HG03097 (cell line): ENCODE measurements around the gene GPATCH4.
"Not testable (repeated sequence)": the region's sequence is repeated elsewhere in the genome, so short reads cannot be mapped to it uniquely, and the experiment has no call there.

Source experiments
- ATAC-seq: cut with Tn5 transposase; IDR thresholded peaks from one replicate; pipeline ENCODE4 v1.9.1; 2021; ENCODE audit not compliant: unreplicated experiment, low FRiP score

GPATCH4 gene

DNA sequence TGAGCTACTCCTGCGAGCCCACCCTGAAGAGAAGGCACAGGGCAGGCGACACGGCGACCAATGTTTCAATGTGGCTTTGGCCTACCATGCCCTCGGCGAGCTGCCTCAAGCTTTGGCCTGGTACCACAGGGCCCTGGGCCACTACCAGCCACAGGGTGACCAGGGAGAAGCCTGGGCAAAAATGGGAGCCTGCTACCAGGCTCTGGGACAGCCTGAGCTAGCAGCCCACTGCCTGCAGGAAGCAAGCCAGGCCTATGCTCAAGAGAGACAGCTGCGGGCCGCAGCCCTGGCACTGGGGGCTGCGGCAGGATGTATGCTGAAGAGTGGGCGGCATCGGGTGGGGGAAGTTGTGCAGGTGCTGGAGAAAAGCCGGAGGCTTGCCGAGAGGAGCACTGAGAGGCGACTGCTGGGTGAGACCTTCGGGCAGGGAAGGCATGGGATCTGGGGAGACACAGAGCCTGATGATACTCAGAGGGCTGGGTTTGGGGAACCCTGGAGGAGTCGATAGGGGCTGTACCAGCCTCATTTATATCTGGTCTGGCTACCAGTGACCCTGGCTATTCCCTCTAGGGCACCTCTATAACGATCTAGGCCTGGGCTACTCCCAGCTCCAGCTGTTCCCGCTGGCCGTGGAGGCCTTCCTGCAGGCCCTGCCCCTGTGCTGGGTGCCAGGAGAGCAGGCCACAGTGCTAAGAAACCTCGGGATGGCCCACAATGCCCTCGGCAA is 19.5 kb downstream of the GPATCH4 start:
- ATAC-seq = no peak

DNA sequence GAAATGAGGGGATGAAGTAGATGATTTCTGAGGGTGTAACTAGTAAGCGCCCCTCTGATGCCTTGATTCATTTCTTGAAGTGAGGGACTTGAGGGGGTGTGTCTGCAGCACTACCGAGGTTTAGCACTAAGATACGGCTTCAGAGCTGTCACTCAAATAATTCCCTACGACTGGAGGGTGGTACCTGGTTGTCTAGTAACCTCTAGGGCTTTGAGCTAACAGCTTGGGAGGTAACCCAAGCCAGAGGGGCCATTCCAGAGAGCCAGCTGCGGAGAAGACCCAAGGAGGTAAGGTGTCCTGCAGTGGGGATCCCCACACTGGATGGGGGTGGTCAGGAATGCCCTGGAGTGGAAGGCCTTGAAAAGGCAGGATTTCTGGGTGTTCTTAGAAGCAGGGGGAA is 21.8 kb downstream of the GPATCH4 start, which contains the start of gene TTC24:
Gene TTC24, plus strand, starts transcription at position 252 of the 400 bp plus-strand sequence. CDS start 1,642 bp downstream, outside the sequence.
- no peak for ATAC-seq

DNA sequence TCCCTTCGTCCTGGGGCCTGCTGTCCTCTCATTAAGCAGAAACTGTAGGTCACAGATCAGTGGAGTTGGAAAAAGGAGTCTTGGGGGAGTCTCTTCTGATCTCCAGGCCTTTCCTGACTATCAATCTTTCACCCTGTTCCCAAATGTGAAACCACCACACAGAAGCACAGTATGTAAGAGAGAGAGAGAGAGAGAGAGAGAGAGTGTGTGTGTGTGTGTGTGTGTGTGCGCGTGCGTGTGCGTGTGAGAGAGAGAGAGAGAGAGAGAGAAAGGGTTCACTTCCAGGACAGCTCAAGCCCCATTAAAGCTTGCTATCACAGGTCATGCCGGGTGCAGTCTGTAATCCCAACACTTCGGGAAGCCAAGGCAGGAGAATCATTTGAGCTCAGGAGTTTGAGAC is 23.2 kb downstream of the GPATCH4 start:
- ATAC-seq = no peak

DNA sequence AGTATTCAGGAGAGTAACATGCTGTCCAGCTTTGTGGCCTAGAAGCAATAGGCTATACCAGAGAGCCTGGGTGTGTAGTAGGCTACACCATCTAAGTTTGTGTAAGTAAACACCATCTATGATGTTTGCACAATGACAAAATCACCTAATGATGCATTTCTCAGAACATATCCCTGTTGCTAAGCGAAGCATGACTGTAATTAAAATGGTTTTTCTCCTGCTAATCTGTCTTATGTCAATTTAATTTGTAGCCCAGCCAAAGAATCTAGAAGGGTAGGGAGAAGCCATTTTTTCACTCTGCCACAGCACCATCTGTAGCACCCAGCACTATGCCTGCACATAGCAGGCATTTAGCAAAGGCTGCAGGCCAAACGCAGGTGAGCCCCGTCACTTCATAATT is 23.7 kb downstream of the GPATCH4 start:
- ATAC-seq = no peak

DNA sequence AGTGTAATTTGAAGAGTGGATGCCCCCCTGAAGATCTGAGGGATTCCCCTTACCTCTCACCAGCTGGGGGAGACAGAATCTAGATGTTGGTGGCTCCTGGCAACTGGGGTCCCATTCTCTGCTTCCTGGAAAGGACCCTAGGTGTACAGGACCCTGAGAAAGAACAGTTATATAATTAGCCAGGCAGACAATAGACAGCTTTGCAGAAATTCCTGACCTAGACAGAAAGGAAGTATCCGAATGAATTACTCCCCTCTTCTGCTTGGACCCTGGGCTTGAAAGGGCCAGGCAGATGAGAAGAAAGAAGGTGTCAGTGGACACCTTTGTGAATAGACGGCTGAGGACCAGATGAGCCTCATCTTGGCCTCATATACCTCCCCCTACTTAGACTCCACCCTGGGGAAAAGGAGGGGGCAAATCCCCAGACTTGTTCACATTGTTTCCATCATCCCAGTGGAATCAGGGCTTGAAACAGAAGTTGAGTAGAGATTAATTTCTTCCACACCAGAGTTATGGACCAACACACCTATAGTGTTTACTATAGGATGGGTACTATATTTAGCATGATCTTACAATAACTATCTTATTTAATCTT is 27.1 kb downstream of the GPATCH4 start:
- no peak for ATAC-seq

DNA sequence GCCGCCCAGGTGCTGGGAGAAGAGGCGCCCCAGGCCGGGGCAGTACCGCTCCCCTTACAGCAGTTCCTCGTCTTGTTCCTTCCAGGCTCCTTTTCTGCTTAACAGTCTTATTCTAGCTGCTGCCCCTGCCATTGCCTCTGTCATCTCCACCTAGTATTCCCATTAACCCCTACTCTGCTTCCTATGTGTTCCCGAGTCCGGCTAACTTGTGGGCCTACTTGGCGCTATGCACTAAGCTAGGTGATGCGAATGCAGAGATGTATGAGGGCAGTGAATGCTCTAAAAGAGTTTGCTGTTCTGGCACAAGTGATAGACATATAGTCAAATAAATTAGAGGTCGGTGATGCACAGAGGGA is 28.6 kb downstream of the GPATCH4 start:
- ATAC-seq = no peak

DNA sequence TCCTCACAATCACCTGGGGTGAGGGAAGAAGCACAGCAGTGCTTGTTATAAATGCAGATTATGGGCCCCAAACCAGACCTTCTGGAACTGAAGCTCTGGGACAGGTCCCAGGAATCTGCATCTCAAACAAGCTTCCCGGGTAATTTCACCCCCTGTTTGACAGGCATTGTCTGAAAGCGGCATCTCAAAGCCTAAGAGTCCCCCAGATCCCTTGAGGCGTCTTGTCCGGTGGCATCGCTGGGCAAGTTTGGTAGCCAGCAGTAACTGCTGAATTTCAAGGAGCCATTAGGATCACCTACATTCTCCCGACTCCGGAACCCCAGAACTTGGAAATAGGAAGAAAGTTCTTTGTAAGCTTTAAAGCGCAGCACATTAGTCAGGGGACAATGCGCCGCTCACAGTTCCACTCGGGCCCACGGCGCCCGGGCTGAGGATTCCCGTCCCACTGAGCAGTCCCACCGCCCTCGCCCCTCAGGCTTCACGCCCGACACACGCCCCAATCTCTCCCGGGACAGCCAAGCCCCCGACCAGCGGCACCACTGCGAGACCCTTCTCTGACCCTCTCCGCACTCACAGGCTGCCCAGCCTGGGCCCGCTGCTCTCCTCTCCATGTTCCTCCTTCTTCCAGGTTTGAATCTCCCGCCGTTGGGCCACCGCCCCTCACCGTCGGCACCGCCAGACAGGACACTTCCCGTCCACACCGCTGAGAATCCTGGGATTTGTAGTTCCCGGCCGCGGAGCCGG is 29.2 kb downstream of the GPATCH4 start, which contains the start of gene IQGAP3:
Gene IQGAP3, minus strand, starts transcription at position 647 of the 744 bp plus-strand sequence. Its CDS starts 36 bp downstream, at position 611.
- peak; percentile 72 for ATAC-seq

DNA sequence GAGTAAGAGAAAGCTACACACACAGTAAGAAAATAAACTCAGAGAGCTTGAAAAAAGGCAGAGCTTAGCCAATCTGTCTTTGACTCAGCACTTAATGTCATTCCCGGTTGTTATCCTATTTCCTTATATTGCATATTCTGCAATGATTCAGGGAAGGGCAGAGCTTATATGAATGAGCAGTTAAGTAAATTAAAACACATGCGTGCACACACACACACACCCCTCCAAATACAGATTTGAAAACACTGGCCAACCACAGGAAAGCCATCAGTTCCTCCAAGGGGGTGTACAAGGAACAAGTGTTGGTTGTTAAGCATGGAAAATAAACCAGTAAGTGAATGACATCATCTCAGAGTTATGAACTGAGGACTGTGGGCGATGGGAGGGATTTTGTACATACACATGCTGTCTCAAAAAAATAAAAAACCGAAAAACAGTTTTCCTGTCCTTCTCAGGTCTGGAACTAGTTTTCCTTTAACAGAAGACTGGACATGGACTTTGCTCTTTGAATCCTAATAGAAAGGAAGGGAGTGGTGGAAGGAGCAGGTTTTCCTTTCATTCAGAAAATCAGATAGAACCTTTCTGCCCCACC is 29.9 kb downstream of the GPATCH4 start:
- ATAC-seq = no peak

DNA sequence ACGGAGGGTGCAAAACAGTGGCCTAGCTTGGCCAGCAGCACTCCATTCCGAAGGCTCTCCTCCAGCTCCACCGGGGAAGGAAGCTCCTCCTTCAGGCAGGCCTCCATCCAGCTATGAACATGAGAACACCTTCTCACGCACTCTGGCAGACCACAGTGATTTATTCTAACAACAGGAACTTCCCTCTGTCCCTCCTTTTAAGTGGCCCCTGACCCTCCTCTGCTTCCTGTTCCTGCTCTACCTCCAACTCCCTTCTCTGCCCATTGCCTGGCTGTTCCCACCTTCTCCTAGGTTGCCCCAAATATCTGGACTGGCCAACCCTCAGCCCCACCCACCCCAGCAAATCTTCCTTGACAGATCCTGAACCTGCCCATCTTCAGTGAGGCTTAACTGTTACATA is 34.8 kb downstream of the GPATCH4 start:
- no peak for ATAC-seq

DNA sequence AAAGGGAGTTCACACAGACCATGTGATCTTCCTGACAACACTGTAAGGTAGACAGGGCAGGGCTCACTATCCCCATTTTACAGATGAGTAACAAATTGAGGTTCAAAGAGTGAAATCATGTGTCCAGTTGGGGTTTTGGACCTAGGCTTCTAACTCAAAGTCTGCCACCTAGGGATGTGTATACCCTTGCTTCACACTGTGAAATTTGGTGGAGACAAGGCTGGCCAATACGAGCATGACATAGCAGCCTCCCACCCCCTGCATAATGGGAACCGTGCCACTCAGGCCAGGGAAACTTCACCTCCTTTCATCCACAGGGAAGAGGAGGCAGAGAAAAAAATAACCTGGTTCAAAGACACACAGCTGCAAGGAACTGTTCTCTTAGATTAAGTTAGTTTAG is 35.8 kb downstream of the GPATCH4 start:
- ATAC-seq = no peak

DNA sequence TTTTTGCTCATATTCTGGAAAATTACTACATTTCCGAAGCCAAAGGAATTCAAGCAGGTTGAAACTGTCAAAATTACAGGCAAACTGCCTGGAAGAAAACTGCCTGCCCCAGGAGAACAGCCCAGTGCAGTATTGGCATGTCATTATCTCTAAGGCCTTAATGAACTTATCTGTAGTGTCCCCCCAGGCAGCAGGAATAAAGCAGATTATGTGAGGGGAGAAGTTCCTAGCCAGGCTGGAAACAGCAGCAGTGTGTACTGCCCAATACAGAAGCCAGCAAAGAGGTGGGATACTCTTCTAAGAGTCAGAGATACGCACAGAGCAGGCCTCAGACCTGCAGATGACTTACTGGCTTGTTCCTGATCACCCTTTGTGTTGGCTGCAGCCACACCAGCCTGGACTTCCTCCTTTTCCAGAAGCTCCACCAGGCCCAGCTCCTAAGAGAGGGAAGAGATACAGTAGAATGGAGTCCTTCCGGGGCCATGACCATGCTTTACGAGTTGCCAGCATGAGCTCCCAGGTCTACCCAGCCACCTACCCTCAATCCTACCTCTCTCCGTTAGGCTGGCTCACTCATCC is 40.6 kb downstream of the GPATCH4 start:
- ATAC-seq = no peak

DNA sequence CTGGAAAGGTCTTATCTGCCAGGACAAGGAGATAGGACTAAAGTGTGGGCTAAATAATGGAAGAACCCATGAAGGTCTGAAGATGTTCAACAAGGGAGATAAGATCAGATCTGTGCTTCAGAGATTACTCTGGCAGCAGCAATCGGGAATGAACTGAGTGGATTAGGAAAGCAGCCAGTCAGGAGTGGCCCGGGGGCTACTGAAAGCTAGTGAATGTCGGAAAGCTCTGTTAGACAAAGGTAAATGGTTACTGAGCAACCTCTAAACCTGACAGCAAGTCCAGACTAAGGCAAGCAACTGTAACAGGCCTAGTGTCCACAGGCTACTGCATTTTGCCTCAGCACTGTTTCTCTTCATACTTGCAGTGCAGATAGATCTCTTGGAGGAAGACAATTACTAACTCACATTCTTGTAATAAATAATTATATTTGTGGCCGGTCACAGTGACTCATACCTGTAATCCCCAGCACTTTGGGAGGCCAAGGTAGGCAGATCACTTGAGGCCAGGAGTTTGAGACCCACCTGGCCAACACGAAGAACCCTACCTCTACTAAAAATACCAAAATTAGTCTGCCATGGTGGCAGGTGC is 41.4 kb downstream of the GPATCH4 start:
- no peak for ATAC-seq

DNA sequence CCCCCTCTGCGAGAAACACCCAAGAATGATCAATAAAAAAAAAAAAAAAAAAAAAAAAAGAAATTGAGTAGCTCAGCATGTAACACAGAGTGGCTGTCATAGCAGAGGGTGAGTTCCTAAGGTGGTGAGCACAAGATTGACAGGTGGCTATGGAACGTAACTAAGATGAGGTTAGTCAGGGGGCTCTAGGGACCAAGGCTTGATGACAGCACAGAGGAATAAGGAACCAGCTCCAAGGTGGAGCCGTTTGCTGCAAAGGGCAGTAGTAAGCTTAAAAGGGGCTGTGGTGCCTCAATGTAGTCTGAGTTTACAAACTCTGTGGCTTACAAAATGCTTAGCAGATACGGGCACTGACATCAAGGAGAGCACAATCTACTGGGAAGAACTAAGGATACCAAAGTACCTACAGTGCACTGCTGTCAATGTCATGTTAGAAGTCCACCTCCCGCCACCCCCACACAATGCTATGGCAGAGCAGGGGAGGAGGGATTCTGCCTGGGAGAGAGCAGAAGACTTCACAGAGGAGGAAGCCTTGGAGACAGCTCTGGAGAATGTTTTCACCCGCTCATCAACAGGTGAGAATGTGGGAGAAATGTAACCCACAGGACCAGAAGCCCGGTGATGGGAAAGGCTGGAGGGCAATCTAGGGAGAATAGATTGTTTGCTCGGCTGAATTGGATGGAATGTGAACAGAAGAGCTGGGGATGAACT is 42.0 kb downstream of the GPATCH4 start:
- no peak for ATAC-seq

DNA sequence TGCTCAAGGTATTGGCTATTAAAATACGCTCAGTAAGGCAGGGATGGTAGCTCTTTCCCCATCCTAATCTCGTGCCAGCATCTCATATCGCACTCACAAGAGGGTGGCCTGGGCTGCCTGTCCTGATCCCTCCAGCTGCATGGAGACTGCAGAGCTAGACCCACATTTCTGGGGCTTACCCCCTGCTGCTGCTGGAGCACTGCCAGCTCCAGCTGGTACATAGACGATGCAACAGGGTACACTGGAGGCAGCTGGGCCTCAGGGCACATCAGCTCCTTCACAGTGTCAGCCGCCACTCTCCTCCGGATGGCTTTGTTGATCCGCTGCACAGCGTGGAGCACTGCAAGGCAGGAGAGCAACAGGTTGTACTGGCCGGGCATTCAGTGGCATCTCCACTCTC is 44.9 kb downstream of the GPATCH4 start:
- ATAC-seq = no peak

DNA sequence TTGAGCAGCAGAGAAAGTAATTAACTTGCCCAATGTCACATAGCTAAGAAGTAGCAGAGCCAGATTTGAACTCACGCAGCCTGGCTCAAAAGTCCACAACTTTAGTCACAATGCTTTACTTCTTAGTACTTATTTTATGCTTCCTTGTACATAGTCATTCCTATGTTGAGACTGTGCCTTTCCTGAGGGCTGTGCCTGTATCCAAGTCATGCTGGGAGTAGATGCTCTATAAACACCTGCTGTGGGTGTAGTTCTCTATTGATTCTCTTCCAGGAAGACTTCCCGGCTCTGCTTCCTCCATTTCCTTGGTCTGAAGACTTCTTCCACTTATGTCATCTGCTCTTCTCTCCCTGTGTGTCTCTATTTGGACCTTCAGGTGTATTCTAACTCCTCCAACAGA is 45.6 kb downstream of the GPATCH4 start:
- ATAC-seq = no peak

DNA sequence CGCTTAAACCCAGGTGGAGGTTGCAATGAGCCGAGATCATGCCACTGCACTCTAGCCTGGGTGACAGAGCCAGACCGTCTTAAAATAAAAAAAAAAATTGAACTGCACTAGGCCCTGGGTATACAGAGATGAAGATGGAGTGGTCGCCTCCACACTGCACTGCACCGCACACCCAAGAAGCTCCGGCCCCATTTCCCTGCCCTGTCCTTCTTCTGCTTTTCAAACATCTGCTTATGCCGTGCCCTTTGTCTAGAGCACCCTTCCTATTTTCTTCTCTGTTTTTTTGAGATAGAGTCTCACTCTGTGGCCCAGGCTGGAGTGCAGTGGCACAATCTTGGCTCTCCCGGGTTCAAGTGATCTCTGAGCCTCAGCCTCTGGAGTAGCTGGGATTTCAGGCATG is 46.3 kb downstream of the GPATCH4 start:
- ATAC-seq = no peak

DNA sequence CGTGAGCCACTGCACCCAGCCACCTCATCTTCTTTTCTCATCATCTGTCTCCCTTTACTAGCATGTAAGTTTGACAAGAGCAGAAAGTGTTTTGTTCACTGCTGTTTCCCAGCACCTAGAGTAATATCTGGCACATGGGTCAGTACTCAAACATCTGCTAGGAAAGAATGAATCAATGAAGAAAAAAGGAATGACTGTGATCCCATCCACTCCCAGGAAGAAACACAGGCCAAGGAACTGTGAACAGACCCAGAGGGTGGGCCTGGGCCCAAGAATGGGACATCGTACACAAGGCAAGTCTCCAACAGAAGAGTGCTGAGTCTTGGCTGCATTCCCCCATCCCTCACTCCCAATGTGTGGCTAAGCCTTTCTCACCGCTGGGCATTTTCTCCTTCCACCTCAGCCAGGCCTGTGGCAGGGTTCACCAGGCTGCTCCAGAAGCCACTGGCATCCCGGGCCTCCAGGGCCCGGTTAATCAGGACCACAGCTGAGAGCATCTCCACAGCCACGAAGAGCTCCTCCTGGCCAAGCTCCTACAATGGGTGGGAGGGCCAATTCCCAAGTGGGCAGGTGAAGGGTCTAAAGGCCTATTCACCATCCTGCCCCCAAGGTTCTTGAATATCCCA is 47.3 kb downstream of the GPATCH4 start:
- no peak for ATAC-seq

DNA sequence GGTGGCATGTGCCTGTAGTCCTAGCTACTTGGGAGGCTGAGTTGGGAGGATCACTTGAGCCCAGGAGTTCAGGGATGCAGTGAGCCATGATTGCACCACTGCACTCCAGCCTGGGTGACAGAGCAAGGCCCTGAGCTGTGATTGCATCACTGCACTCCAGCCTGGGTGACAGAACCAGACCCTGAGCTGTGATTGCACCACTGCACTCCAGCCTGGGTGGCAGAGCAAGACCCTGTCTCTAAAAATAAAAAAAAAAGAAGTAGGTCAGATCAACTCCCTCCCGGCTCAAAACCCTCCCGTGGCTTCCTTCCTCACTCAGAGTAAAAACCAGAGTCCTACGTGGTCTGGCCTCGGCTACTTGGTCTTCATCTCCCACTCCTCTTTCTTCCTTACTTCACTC is 48.3 kb downstream of the GPATCH4 start:
- not testable (repeated sequence) for ATAC-seq

DNA sequence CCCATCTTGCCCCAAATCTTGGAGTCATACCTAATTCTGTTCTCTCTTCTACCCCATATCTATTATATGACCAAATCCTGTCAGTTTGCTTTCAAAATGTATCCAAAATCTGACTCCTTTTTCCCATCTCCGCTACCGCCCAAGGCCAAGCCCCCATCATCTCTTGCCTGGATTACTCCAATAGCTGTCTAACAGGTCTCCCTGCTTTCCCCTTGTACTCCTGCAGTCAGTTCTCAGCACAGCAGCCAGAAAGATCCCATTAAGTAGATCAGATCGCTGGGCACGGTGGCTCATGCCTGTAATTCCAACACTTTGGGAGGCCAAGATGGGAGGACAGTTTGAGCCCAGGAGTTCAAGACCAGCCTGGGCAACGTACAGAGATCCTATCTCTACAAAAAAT is 48.8 kb downstream of the GPATCH4 start:
- no peak for ATAC-seq
